Prostate gland (tissue), 2 donors: ENCODE data around the gene DMBT1.

ENCODE experiments used
- CTCF ChIP-seq, 4 experiments: fragments of 200-600 bp in 2 of 4; fragments of 450-650 bp in 2 of 4; sonication (generic) in 2 of 4; IDR thresholded peaks; 1 replicate in 3 of 4; 2 replicates in 1 of 4; pipeline ENCODE4 v1.5.1; 2016 to 2019; ENCODE audit warnings: antibody characterized with exemption in 4 of 4, mild to moderate bottlenecking in 2 of 4, moderate library complexity in 2 of 4
- POLR2A ChIP-seq: fragments of 450-650 bp; IDR thresholded peaks from one replicate; pipeline ENCODE4 v1.6.1; 2016; ENCODE audit warnings: antibody characterized with exemption, mild to moderate bottlenecking

GRCh38 chr10:122678266-122678665, 117.7 kb downstream of the DMBT1 start:
- TF ChIP-seq POLR2A: no peak
- TF ChIP-seq CTCF (IDR thresholded peaks at IDR 0.05): no peak
